A673 (cell line): ENCODE measurements around the gene CCDC6.

Experiments used
- EZH2 ChIP-seq: fragments of 200-600 bp; sonication (generic); IDR thresholded peaks from 2 replicates; pipeline ENCODE4 v1.6.1; 2017; ENCODE audit warnings: borderline replicate concordance, low read depth, mild to moderate bottlenecking, mixed read lengths, antibody characterized with exemption, low read length; ENCODE audit not compliant: poor library complexity, severe bottlenecking
- TF ChIP-seq, protein P1 (sequence below): fragments of 300-800, 200-600 bp; sonication (generic); conservative IDR thresholded peaks from 2 replicates; pipeline ENCODE4 v1.5.1; 2017; ENCODE audit warnings: low read depth, mild to moderate bottlenecking, antibody characterized with exemption, low read length, moderate library complexity, mixed read lengths

DNA sequence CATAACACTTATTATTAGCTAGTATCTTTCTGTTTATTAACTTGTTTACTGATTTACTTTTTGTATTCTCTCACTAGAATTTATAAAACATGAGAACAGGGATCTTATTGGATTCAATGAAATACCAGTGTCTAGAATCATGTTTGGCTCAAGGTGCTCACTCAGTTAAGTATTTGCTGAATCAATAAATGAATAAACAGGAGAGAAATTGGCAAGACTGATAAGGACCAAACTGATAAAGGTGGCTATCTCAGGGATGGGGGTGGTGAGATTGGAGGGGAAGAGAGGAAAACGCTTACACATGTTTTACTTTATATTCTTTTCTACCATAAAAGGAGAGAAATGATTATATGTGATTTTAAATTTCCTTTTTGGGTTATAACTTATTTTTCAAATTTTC lies 43.3 kb upstream of the CCDC6 start:
- TF ChIP-seq, protein P1, sequence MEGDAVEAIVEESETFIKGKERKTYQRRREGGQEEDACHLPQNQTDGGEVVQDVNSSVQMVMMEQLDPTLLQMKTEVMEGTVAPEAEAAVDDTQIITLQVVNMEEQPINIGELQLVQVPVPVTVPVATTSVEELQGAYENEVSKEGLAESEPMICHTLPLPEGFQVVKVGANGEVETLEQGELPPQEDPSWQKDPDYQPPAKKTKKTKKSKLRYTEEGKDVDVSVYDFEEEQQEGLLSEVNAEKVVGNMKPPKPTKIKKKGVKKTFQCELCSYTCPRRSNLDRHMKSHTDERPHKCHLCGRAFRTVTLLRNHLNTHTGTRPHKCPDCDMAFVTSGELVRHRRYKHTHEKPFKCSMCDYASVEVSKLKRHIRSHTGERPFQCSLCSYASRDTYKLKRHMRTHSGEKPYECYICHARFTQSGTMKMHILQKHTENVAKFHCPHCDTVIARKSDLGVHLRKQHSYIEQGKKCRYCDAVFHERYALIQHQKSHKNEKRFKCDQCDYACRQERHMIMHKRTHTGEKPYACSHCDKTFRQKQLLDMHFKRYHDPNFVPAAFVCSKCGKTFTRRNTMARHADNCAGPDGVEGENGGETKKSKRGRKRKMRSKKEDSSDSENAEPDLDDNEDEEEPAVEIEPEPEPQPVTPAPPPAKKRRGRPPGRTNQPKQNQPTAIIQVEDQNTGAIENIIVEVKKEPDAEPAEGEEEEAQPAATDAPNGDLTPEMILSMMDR = no peak
- no peak for TF ChIP-seq EZH2
